Activated T-helper 2 cell treated with anti-CD3 and anti-CD28 coated beads, Interferon-gamma antibody, Interleukin-2, Interleukin-4, amounts not matched to agents 10 μg/mL and 5 μg/mL and 100 μg/mL, durations not matched to agents 14 hours and 24 hours and 36 hours (primary cell): ENCODE measurements around the gene CAPN7. TPM values are rescaled to one million over a fixed set of nuclear protein-coding genes. Genes with fewer than 3 reads are reported as not detected.

Experiments used
- DNase-seq: peaks from one replicate; pipeline ENCODE4 v3.0.0; 2021; ENCODE audit warnings: low spot score
- H3K27ac Mint-ChIP-seq: one replicate; pipeline ENCODE4 v1.8.0; 2021; ENCODE audit warnings: mixed read lengths
- H3K27me3 Mint-ChIP-seq: one replicate; pipeline ENCODE4 v1.8.0; 2021; ENCODE audit warnings: low read depth, mixed read lengths
- H3K36me3 Mint-ChIP-seq: one replicate; pipeline ENCODE4 v1.8.0; 2021; ENCODE audit warnings: low read depth, mixed read lengths
- H3K4me1 Mint-ChIP-seq: one replicate; pipeline ENCODE4 v1.8.0; 2021; ENCODE audit warnings: low read depth, mixed read lengths
- H3K4me3 Mint-ChIP-seq: one replicate; pipeline ENCODE4 v1.8.0; 2021; ENCODE audit warnings: low read depth, mild to moderate bottlenecking, moderate library complexity, mixed read lengths
- H3K9me3 Mint-ChIP-seq: one replicate; pipeline ENCODE4 v1.8.0; 2021; ENCODE audit warnings: mixed read lengths
- intact Hi-C: fragments of 100-400 bp; cut with micrococcal nuclease; formaldehyde crosslinking; loops from one replicate; pipeline ENCODE4 v1.15.1; 2023
- total RNA-seq: library from RNA; stranded (reverse); gene quantifications from 2 replicates; pipeline ENCODE4 v1.2.3, GENCODE V29; 2022

Gene CAPN7
- total RNA-seq, 1 donor from 2014 or later: 31.8 TPM

DNA sequence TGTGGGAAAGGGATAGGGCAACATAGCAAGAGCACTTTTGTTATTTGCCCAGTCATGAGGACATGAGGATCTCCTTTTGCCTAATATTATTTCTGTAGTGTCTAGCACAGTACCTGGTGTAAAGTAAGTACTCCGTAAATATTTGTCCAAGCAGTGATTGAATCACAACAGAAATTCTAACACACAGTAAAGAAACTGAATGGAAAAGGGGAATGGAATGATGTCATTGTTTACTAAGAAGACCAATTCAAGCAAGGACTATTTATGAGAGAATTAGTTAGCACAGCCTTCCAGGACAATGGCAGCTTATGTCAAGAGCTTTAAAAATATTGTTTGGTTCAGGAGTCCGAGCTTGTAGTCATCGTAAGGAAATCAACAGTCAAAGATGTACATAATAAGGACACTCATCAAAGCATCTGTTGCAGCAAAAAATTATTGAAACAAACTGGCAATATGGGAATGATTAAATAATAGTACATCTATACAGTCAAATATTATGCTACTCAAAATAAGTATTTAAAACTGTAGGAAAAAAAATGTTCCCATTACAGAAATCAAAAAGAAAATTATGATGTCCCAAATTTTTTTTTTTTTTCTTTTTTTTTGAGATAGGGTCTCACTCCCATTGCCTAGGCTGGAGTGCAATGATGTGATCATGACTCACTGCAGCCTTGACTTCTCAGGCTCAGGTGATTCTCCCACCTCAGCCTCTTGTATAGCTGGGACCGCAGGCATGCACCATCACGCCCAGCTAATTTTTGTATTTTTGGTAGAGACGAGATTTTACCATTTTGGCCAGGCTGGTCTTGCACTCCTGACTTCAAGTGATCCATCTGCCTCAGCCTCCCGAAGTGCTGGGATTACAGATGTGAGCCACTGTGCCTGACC is 17.9 kb downstream of the CAPN7 start:
- H3K36me3 Mint-ChIP-seq: peaks cover 43% of the 10 kb centered on the region
- H3K27me3 Mint-ChIP-seq: no peaks in the 10 kb centered on the region
- no peak overlapping the region for H3K27ac Mint-ChIP-seq
- H3K4me3 Mint-ChIP-seq: no peak overlapping the region
- intact Hi-C loops: no loop called here
- no peak for DNase-seq
- H3K4me1 Mint-ChIP-seq: peaks cover 4% of the 10 kb centered on the region
- no peaks in the 10 kb centered on the region for H3K9me3 Mint-ChIP-seq

DNA sequence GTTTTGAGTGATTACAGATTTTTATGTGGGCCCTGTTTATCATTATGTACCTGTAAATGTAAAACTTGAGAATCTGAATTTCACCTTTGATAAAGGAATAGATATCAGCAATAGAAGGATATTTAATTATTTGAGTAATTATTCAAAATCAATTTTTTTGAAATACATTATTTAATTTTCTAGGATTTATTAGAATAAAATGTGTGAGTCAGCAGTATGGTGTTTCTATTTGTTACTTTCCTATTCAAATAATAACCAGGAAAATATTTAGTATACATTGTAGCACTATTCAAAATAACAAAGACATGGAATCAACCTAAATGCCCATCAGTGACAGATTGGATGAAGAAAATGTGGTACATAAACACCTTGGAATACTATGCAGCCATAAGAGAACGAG is 22.1 kb downstream of the CAPN7 start:
- Mint-ChIP-seq H3K27me3 (no peaks in the 10 kb centered on the region), H3K36me3 (peaks cover 37% of the 10 kb centered on the region), H3K4me3 (no peak overlapping the region), H3K27ac (no peak overlapping the region), H3K9me3 (no peaks in the 10 kb centered on the region), H3K4me1 (peaks cover 4% of the 10 kb centered on the region)
- intact Hi-C loops: no loop called here
- no peak for DNase-seq

DNA sequence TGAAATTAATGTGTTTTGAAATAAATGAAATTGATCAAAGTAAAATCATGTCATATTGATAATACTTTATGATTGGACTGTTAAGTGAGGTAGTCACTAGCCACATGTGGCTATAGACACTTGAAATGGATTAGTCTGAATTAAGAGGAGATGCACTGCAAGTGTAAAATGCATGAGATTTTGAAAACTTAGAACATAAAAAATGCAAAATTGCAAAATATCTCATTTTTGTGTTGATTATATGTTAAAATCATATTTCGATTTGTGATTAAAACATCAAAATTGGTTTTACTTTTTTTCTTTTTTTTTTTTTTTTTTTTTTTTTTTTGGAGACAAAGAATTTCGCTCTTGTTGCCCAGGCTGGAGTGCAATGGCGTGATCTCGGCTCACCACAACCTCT is 23.2 kb downstream of the CAPN7 start:
- H3K27ac Mint-ChIP-seq: no peak overlapping the region
- no peak for DNase-seq
- no peaks in the 10 kb centered on the region for H3K9me3 Mint-ChIP-seq
- intact Hi-C loops: no loop called here
- H3K36me3 Mint-ChIP-seq: peaks cover 37% of the 10 kb centered on the region
- no peak overlapping the region for H3K4me3 Mint-ChIP-seq
- peaks cover 2% of the 10 kb centered on the region for H3K4me1 Mint-ChIP-seq
- H3K27me3 Mint-ChIP-seq: no peaks in the 10 kb centered on the region

DNA sequence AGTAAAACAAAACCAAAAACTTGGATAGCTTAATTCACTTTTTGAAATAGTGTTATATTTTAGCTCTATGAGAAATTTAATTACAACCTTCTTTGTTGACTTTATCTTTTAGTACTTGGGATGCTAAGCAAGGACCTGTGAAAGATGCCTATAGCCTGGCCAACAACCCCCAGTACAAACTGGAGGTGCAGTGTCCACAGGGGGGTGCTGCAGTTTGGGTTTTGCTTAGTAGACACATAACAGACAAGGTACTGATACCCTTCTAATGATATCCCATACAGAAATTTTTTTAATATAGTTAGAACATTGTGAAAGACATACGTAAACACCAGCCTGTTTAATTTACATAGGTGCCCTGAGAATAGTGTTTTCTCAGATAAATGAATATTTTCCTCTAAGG is 35.3 kb downstream of the CAPN7 start:
- H3K4me3 Mint-ChIP-seq: no peak overlapping the region
- no peaks in the 10 kb centered on the region for H3K9me3 Mint-ChIP-seq
- intact Hi-C loops: no loop called here
- no peaks in the 10 kb centered on the region for H3K27me3 Mint-ChIP-seq
- peaks cover 58% of the 10 kb centered on the region for H3K36me3 Mint-ChIP-seq
- no peak for DNase-seq
- peaks cover 10% of the 10 kb centered on the region for H3K4me1 Mint-ChIP-seq
- H3K27ac Mint-ChIP-seq: no peak overlapping the region

DNA sequence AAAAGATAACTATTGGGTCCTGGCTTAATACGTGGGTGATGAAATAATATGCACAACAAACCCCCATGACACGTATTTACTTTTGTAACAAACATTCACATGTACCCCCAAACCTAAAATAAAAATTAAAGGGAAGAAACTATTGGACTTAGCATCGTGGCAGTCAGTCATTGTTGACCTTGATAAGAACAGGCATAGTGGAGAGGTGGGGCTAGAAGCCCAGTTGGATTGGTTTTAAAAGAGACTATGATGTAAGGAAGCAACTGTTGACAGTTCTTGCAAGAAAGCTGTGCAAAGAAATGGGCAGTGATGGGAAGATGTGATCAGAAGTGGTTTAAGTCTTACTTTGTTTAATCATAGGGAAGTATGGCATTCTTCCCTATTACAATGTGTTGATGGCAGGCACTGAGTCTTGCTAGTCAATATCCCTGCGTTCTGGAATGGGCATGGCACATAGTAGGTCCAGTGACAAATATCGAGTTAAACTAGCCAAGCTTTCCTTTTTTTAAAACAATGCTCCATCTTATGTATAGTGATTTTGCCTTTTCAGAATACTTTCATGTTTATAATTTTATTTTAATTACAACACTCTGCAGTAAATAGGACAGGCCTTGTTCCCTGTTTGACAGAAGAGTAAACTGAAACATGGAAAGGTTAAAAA is 37.9 kb downstream of the CAPN7 start:
- no peaks in the 10 kb centered on the region for H3K27me3 Mint-ChIP-seq

DNA sequence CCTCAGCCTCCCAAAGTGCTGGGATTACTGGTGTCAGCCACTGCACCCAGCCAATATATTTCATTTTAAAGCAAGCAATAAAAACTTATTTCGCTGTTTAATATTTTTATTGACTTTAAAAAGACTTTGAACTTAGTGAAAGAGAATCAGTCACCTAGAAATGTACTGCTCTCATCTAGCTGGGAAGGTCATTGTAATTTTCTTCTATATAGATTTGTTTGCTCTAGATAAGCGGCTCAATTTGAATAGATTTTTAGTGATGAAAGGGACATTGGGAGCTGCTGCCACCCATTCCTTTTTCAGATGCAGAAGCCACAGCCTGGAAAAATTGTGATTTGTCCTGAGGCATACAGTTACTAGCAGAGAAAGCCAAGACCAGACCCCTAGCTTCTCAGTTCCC is 40.1 kb downstream of the CAPN7 start:
- DNase-seq: no peak
- Mint-ChIP-seq H3K9me3 (no peaks in the 10 kb centered on the region), H3K4me3 (no peak overlapping the region), H3K36me3 (peaks cover 61% of the 10 kb centered on the region), H3K4me1 (peaks cover 10% of the 10 kb centered on the region), H3K27ac (no peak overlapping the region), H3K27me3 (no peaks in the 10 kb centered on the region)
- intact Hi-C loops: loop anchor here (5.0 kb wide), 1 partner anchor 39 kb away; the partner anchor contains the start of gene CAPN7

More for the DNA sequence above, 37.9 kb downstream of the CAPN7 start:
- Mint-ChIP-seq H3K4me3 (no peak overlapping the region), H3K4me1 (peaks cover 10% of the 10 kb centered on the region), H3K9me3 (no peaks in the 10 kb centered on the region), H3K36me3 (peaks cover 64% of the 10 kb centered on the region), H3K27ac (no peak overlapping the region)
- DNase-seq: no peak
- intact Hi-C loops: no loop called here

DNA sequence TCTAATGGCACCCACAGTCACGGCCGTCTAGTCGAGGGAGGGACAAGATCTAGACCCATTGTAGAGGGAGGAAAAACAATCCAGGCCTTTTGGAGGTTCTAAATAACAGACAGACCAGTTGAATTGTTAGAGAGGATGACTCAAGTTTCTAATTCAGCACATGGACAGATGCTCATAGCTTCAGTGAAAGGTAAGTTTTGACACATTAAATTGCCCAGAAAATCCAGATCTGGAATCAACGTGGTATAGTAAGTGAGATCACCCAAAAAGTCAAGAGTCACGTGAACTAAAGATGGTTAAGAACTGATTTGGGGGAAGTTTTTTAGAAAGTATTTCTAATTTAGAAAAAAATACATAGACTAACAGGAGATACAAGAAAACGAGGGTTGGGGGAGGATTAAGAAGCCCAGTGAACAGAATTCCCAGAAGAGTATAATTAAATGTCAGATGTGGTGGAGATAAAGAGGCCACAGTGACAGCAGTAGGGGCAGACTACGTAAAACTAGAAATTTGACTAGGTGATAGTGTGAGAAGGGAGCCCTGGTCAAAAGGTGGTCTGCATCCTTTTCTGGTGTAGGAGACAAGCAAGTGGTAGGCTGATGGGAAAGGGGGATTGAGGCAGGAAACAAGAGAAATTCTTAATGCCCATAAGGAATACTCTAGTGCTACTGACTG is 47.1 kb downstream of the CAPN7 start:
- no peak for DNase-seq
- intact Hi-C loops: no loop called here
- peak overlapping the region; percentile 76 for H3K27ac Mint-ChIP-seq
- H3K4me3 Mint-ChIP-seq: no peak overlapping the region
- peaks cover 60% of the 10 kb centered on the region for H3K36me3 Mint-ChIP-seq
- H3K9me3 Mint-ChIP-seq: no peaks in the 10 kb centered on the region
- H3K27me3 Mint-ChIP-seq: no peaks in the 10 kb centered on the region
- peaks cover 9% of the 10 kb centered on the region for H3K4me1 Mint-ChIP-seq

DNA sequence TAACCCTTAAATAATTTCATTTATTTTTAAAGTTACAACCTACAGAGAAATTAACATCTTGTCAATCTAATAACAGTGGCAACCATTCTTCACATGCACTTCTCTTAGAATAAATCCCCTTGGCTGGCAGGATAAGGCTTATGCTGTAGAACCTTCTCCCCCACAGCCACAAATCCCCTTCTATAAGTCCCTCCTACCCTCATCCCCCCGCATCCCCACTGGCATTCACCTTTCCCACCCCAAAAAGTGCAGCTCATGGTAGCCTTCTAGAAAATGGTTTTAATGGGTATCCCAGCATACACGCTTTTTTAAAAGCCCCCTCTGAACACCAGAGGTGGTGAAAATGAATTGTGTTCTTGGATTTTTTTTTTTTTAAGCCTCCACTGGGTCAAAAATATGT is 49.2 kb downstream of the CAPN7 start:
- no peak for DNase-seq
- Mint-ChIP-seq H3K27ac (peak overlapping the region; percentile 64), H3K27me3 (no peaks in the 10 kb centered on the region), H3K4me1 (peaks cover 9% of the 10 kb centered on the region), H3K9me3 (no peaks in the 10 kb centered on the region), H3K4me3 (no peak overlapping the region), H3K36me3 (peaks cover 60% of the 10 kb centered on the region)
- intact Hi-C loops: no loop called here

DNA sequence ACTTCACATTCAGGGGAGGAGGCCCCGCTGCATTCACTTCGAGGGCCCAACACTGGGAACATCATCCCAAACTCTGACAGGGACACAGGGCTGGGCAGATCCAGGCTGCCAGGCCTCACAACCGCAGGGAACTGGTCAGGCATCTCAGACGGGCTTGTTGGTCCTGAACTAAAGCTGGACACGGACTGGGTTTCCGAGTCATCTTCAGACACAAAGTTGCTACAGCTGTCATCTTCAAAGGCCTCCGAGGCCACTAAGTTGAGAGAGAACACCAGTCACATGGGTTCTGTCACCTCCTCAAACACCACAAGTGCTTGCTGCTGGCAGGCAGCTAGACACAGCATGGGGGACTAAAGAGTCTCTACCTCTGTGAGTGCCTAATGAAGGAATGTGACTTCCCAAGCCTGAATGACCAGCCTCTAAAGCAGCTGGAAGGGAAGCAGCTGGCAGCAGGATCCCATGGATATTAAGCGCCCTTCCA is 50.9 kb downstream of the CAPN7 start:
- Mint-ChIP-seq H3K4me3 (no peak overlapping the region), H3K27me3 (no peaks in the 10 kb centered on the region), H3K36me3 (peaks cover 64% of the 10 kb centered on the region), H3K9me3 (no peaks in the 10 kb centered on the region), H3K4me1 (peaks cover 12% of the 10 kb centered on the region), H3K27ac (peak overlapping the region; percentile 1)
- no peak for DNase-seq
- intact Hi-C loops: no loop called here

DNA sequence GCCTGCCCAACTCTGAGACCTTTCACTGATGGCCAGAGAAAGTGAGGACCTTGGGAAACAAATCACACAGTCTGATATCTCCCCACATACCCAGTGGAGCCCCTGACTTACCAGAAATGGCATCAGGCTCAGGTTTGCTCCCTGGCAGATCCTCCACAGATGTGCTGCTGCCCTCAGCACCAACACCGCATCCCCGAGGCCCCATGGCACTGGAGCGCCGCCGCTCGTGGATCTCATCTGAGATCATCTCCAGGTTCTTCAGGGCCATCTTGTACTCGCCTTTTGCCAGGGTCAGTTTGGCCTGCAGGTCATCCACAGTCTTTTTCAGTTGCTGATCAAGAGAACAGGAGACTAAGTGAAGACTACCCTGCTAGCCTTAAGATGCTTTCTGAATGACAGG is 52.7 kb downstream of the CAPN7 start:
- DNase-seq: no peak
- Mint-ChIP-seq H3K36me3 (peaks cover 48% of the 10 kb centered on the region), H3K27ac (peak overlapping the region; percentile 39), H3K4me3 (no peak overlapping the region), H3K27me3 (no peaks in the 10 kb centered on the region), H3K9me3 (no peaks in the 10 kb centered on the region), H3K4me1 (peaks cover 2% of the 10 kb centered on the region)
- intact Hi-C loops: no loop called here

DNA sequence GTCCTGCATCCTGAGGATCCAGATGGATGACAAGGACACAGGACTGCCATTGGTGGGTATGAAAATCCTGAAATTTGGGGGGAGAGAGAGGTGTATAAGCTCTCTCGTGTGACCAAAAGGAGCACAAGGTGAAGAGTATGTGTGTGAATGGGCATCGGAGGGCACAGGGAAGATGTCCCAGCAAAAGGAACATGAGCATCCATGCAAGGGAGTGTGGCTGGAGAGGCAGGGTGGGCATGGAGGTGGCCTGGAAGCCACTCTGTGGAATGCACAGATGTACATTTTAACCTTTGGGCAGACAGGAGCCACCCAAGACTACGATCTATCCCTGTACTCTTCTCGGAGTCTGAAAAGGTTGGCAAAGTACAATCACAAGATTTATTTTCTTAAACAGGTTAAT is 54.5 kb downstream of the CAPN7 start:
- H3K4me3 Mint-ChIP-seq: no peak overlapping the region
- DNase-seq: no peak
- H3K27ac Mint-ChIP-seq: peak overlapping the region; percentile 28
- no peaks in the 10 kb centered on the region for H3K27me3 Mint-ChIP-seq
- H3K36me3 Mint-ChIP-seq: peaks cover 37% of the 10 kb centered on the region
- intact Hi-C loops: no loop called here
- H3K9me3 Mint-ChIP-seq: no peaks in the 10 kb centered on the region
- H3K4me1 Mint-ChIP-seq: peaks cover 5% of the 10 kb centered on the region

DNA sequence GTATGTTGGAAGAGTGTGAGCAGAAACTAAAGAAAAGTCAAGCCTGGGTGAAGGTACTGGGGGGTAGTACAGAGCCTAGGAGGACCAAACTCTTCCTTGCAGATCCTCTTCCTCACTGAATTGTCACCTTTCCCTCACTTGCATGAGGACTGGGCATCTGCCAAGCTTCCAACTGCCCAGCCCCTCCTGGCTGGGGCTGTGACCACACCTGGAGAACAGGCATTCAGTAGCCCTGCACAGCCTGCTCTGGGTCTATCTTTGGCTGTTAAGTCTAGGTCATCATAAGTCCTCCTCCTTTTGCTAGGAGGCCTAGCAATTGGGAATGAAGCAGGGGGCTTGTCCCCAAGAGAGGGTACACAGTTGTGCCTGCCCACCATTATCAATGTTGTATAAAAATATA is 55.2 kb downstream of the CAPN7 start:
- peaks cover 34% of the 10 kb centered on the region for H3K36me3 Mint-ChIP-seq
- no peak overlapping the region for H3K4me3 Mint-ChIP-seq
- DNase-seq: no peak
- no peak overlapping the region for H3K27ac Mint-ChIP-seq
- no peaks in the 10 kb centered on the region for H3K27me3 Mint-ChIP-seq
- no peaks in the 10 kb centered on the region for H3K9me3 Mint-ChIP-seq
- peaks cover 8% of the 10 kb centered on the region for H3K4me1 Mint-ChIP-seq
- intact Hi-C loops: no loop called here

DNA sequence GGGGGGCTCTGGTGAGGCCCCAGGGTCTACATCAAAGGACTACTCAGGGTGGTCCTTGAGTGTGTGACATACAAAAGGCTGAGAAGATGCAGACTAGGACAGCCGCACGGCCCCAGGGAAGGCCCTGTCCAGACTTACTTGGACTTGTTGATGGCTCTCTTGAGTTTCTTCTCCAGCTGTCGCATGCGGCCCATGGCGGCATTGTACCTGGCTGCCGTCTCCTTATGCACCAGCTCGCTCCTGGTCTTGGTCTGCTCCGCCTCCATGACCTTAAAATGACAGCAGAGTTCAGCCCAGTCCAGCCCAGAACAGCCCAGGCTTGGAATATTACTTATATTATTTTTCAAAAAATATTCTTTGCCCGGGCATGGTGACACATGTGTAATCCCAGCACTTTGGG is 56.0 kb downstream of the CAPN7 start:
- intact Hi-C loops: no loop called here
- H3K4me3 Mint-ChIP-seq: no peak overlapping the region
- no peaks in the 10 kb centered on the region for H3K9me3 Mint-ChIP-seq
- no peaks in the 10 kb centered on the region for H3K27me3 Mint-ChIP-seq
- peaks cover 8% of the 10 kb centered on the region for H3K4me1 Mint-ChIP-seq
- DNase-seq: peak; percentile 4
- no peak overlapping the region for H3K27ac Mint-ChIP-seq
- H3K36me3 Mint-ChIP-seq: peaks cover 33% of the 10 kb centered on the region
